ENCODE data around the gene ZNF750. TPM values are rescaled to one million over a fixed set of nuclear protein-coding genes. Genes with fewer than 3 reads are reported as not detected.

The ZNF750 gene
- total RNA-seq, 1 donor from 2014 or later: 0.34 TPM

- no peaks in the 10 kb centered on the region for H3K36me3 ChIP-seq (ENCODE audit: insufficient read depth, low read length)
- H3K79me2 ChIP-seq (ENCODE audit: insufficient read depth, low read length): peaks cover 5% of the 10 kb centered on the region
- Mint-ChIP-seq H3K9me3 (ENCODE audit: unreplicated experiment) (peaks cover 1% of the 10 kb centered on the region), H3K4me1 (ENCODE audit: low read depth, unreplicated experiment) (no peaks in the 10 kb centered on the region), H3K27me3 (ENCODE audit: low read depth, unreplicated experiment) (no peaks in the 10 kb centered on the region), H3K27ac (ENCODE audit: unreplicated experiment) (no peak overlapping the region), H3K4me3 (ENCODE audit: unreplicated experiment) (no peak overlapping the region), H3K36me3 (ENCODE audit: low read depth, unreplicated experiment) (peaks cover 6% of the 10 kb centered on the region)
- H3K9ac ChIP-seq (ENCODE audit: low read length): no peak overlapping the region
- H3K27me3 ChIP-seq (ENCODE audit: insufficient read depth, low read length): no peaks in the 10 kb centered on the region
- peaks cover 7% of the 10 kb centered on the region for H4K20me1 ChIP-seq (ENCODE audit: insufficient read depth, low read length)
- FAIRE-seq: no peak
- no peaks in the 10 kb centered on the region for H3K4me1 ChIP-seq (ENCODE audit: insufficient read depth, low read length)
- H3K4me2 ChIP-seq (ENCODE audit: low read length): no peak overlapping the region
- H3K27ac ChIP-seq (ENCODE audit: low read depth, low read length): no peak overlapping the region
- DNase-seq (ENCODE audit: low read depth): no peak
- TF ChIP-seq EZH2 (IDR thresholded peaks at IDR 0.05; ENCODE audit: insufficient read depth, low read length) (no peak), CTCF (IDR thresholded peaks at IDR 0.05; ENCODE audit: insufficient read depth, low read depth, low read length) (no peak)
- H3K4me3 ChIP-seq (ENCODE audit: insufficient read depth, low read depth, low read length): no peak overlapping the region
- no peak overlapping the region for H2AFZ ChIP-seq (ENCODE audit: low read depth, low read length)
- no peaks in the 10 kb centered on the region for H3K9me3 ChIP-seq (ENCODE audit: insufficient read depth, low read depth, low read length)
Measured at GRCh38 chr17:82851381-82851780, 11.6 kb upstream of the ZNF750 start.

- no peak overlapping the region for H3K27ac ChIP-seq (ENCODE audit: low read depth, low read length)
- Mint-ChIP-seq H3K9me3 (ENCODE audit: unreplicated experiment) (peaks cover 1% of the 10 kb centered on the region), H3K27me3 (ENCODE audit: low read depth, unreplicated experiment) (no peaks in the 10 kb centered on the region), H3K27ac (ENCODE audit: unreplicated experiment) (no peak overlapping the region), H3K36me3 (ENCODE audit: low read depth, unreplicated experiment) (peaks cover 6% of the 10 kb centered on the region), H3K4me1 (ENCODE audit: low read depth, unreplicated experiment) (peaks cover 4% of the 10 kb centered on the region), H3K4me3 (ENCODE audit: unreplicated experiment) (no peak overlapping the region)
- FAIRE-seq (no peak), DNase-seq (ENCODE audit: low read depth) (no peak)
- no peaks in the 10 kb centered on the region for H3K4me1 ChIP-seq (ENCODE audit: insufficient read depth, low read length)
- TF ChIP-seq EZH2 (IDR thresholded peaks at IDR 0.05; ENCODE audit: insufficient read depth, low read length) (no peak), CTCF (IDR thresholded peaks at IDR 0.05; ENCODE audit: insufficient read depth, low read depth, low read length) (no peak)
- no peaks in the 10 kb centered on the region for H3K27me3 ChIP-seq (ENCODE audit: insufficient read depth, low read length)
- no peak overlapping the region for H3K4me3 ChIP-seq (ENCODE audit: insufficient read depth, low read depth, low read length)
- H3K9ac ChIP-seq (ENCODE audit: low read length): no peak overlapping the region
- no peaks in the 10 kb centered on the region for H3K9me3 ChIP-seq (ENCODE audit: insufficient read depth, low read depth, low read length)
- no peaks in the 10 kb centered on the region for H3K36me3 ChIP-seq (ENCODE audit: insufficient read depth, low read length)
- no peak overlapping the region for H2AFZ ChIP-seq (ENCODE audit: low read depth, low read length)
- peaks cover 5% of the 10 kb centered on the region for H3K79me2 ChIP-seq (ENCODE audit: insufficient read depth, low read length)
- peaks cover 7% of the 10 kb centered on the region for H4K20me1 ChIP-seq (ENCODE audit: insufficient read depth, low read length)
- H3K4me2 ChIP-seq (ENCODE audit: low read length): no peak overlapping the region
Measured at GRCh38 chr17:82849076-82849945, 9.5 kb upstream of the ZNF750 start.
